ENCODE data around the gene PPP2R5A.

PPP2R5A gene

DNA sequence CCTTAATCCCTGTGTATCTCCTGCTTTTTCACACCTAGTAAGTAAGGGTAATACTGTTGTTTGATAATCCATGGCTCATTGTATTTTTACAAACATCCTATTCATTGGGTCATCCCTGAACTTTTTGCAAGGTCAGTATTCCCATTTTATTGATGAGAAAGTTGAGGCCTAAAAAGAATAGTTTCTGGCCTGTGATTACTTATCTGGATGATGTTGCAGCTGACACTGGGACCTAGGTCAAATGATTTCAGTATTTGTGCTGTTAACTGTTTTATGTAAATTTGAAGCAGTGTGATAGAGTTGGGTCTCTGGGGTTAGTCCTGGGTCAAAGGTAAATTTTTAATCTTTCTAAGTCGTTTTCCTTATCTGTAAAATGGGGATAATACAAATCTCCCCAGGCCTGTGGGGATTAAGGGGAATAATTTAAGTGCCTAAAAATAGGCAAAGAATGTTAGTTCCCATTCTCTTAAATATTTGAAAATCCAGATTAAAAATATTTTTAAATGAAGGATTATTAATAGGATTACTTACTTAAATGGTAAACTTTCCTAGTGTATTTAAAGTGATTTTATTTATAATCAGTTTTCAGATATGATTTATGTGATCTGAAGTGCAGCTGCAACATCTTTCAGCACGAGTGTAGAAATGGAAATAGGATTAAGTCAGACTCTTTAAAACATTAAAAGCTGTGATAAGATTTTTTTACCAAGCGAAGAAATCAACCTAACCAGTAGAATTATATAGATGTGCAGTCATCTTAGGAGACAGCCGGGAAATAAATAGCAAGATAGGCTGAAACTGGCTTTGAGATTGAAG, 4.3 kb downstream of the PPP2R5A start (continued):
- no peak for TF ChIP-seq ZNF239 (tag by site-specific recombination; IDR thresholded peaks at IDR 0.05)
- no peak for TF ChIP-seq WT1 (tag by site-specific recombination; IDR thresholded peaks at IDR 0.05)
- no peak for TF ChIP-seq SCRT2 (tag by site-specific recombination; IDR thresholded peaks at IDR 0.05)
- TF ChIP-seq, protein P1, sequence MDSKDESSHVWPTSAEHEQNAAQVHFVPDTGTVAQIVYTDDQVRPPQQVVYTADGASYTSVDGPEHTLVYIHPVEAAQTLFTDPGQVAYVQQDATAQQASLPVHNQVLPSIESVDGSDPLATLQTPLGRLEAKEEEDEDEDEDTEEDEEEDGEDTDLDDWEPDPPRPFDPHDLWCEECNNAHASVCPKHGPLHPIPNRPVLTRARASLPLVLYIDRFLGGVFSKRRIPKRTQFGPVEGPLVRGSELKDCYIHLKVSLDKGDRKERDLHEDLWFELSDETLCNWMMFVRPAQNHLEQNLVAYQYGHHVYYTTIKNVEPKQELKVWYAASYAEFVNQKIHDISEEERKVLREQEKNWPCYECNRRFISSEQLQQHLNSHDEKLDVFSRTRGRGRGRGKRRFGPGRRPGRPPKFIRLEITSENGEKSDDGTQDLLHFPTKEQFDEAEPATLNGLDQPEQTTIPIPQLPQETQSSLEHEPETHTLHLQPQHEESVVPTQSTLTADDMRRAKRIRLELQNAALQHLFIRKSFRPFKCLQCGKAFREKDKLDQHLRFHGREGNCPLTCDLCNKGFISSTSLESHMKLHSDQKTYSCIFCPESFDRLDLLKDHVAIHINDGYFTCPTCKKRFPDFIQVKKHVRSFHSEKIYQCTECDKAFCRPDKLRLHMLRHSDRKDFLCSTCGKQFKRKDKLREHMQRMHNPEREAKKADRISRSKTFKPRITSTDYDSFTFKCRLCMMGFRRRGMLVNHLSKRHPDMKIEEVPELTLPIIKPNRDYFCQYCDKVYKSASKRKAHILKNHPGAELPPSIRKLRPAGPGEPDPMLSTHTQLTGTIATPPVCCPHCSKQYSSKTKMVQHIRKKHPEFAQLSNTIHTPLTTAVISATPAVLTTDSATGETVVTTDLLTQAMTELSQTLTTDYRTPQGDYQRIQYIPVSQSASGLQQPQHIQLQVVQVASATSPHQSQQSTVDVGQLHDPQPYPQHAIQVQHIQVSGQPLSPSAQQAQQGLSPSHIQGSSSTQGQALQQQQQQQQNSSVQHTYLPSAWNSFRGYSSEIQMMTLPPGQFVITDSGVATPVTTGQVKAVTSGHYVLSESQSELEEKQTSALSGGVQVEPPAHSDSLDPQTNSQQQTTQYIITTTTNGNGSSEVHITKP (tag by site-specific recombination; IDR thresholded peaks at IDR 0.05) = no peak
- TF ChIP-seq ZNF426 (tag by site-specific recombination; IDR thresholded peaks at IDR 0.05) = no peak
- 0 out of 2 replicates have a peak, but pooled peaks have one; percentile 26 for TF ChIP-seq ZXDB (tag by site-specific recombination; IDR thresholded peaks at IDR 0.05)
- TF ChIP-seq ZNF701 (tag by site-specific recombination; IDR thresholded peaks at IDR 0.05) = no peak
- TF ChIP-seq ZSCAN23 (tag by site-specific recombination; IDR thresholded peaks at IDR 0.05) = no peak
- no peak for TF ChIP-seq ZNF416 (tag by site-specific recombination; IDR thresholded peaks at IDR 0.05)
- TF ChIP-seq, protein P2, sequence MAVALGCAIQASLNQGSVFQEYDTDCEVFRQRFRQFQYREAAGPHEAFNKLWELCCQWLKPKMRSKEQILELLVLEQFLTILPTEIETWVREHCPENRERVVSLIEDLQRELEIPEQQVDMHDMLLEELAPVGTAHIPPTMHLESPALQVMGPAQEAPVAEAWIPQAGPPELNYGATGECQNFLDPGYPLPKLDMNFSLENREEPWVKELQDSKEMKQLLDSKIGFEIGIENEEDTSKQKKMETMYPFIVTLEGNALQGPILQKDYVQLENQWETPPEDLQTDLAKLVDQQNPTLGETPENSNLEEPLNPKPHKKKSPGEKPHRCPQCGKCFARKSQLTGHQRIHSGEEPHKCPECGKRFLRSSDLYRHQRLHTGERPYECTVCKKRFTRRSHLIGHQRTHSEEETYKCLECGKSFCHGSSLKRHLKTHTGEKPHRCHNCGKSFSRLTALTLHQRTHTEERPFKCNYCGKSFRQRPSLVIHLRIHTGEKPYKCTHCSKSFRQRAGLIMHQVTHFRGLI (tag by site-specific recombination; IDR thresholded peaks at IDR 0.05) = no peak
- no peak for TF ChIP-seq ZNF561 (tag by site-specific recombination; IDR thresholded peaks at IDR 0.05; ENCODE audit: borderline replicate concordance)
- TF ChIP-seq, protein P3, sequence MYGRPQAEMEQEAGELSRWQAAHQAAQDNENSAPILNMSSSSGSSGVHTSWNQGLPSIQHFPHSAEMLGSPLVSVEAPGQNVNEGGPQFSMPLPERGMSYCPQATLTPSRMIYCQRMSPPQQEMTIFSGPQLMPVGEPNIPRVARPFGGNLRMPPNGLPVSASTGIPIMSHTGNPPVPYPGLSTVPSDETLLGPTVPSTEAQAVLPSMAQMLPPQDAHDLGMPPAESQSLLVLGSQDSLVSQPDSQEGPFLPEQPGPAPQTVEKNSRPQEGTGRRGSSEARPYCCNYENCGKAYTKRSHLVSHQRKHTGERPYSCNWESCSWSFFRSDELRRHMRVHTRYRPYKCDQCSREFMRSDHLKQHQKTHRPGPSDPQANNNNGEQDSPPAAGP (tag by site-specific recombination; IDR thresholded peaks at IDR 0.05) = no peak
- no peak for TF ChIP-seq ZNF707 (tag by site-specific recombination; IDR thresholded peaks at IDR 0.05)
- TF ChIP-seq, protein P4, sequence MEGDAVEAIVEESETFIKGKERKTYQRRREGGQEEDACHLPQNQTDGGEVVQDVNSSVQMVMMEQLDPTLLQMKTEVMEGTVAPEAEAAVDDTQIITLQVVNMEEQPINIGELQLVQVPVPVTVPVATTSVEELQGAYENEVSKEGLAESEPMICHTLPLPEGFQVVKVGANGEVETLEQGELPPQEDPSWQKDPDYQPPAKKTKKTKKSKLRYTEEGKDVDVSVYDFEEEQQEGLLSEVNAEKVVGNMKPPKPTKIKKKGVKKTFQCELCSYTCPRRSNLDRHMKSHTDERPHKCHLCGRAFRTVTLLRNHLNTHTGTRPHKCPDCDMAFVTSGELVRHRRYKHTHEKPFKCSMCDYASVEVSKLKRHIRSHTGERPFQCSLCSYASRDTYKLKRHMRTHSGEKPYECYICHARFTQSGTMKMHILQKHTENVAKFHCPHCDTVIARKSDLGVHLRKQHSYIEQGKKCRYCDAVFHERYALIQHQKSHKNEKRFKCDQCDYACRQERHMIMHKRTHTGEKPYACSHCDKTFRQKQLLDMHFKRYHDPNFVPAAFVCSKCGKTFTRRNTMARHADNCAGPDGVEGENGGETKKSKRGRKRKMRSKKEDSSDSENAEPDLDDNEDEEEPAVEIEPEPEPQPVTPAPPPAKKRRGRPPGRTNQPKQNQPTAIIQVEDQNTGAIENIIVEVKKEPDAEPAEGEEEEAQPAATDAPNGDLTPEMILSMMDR (tag by site-specific recombination; IDR thresholded peaks at IDR 0.05) = no peak
- TF ChIP-seq, protein P5, sequence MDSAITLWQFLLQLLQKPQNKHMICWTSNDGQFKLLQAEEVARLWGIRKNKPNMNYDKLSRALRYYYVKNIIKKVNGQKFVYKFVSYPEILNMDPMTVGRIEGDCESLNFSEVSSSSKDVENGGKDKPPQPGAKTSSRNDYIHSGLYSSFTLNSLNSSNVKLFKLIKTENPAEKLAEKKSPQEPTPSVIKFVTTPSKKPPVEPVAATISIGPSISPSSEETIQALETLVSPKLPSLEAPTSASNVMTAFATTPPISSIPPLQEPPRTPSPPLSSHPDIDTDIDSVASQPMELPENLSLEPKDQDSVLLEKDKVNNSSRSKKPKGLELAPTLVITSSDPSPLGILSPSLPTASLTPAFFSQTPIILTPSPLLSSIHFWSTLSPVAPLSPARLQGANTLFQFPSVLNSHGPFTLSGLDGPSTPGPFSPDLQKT (IDR thresholded peaks at IDR 0.05; ENCODE audit: borderline replicate concordance, low read depth, low read length) = no peak
- TF ChIP-seq ZNF558 (tag by site-specific recombination; IDR thresholded peaks at IDR 0.05) = no peak
- TF ChIP-seq, protein P6, sequence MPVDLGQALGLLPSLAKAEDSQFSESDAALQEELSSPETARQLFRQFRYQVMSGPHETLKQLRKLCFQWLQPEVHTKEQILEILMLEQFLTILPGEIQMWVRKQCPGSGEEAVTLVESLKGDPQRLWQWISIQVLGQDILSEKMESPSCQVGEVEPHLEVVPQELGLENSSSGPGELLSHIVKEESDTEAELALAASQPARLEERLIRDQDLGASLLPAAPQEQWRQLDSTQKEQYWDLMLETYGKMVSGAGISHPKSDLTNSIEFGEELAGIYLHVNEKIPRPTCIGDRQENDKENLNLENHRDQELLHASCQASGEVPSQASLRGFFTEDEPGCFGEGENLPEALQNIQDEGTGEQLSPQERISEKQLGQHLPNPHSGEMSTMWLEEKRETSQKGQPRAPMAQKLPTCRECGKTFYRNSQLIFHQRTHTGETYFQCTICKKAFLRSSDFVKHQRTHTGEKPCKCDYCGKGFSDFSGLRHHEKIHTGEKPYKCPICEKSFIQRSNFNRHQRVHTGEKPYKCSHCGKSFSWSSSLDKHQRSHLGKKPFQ (tag by site-specific recombination; IDR thresholded peaks at IDR 0.05) = no peak
- TF ChIP-seq, protein P7, sequence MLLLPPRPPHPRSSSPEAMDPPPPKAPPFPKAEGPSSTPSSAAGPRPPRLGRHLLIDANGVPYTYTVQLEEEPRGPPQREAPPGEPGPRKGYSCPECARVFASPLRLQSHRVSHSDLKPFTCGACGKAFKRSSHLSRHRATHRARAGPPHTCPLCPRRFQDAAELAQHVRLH (tag by site-specific recombination; IDR thresholded peaks at IDR 0.05) = 0 out of 2 replicates have a peak, but pooled peaks have one; percentile 39
- TF ChIP-seq, protein P8, sequence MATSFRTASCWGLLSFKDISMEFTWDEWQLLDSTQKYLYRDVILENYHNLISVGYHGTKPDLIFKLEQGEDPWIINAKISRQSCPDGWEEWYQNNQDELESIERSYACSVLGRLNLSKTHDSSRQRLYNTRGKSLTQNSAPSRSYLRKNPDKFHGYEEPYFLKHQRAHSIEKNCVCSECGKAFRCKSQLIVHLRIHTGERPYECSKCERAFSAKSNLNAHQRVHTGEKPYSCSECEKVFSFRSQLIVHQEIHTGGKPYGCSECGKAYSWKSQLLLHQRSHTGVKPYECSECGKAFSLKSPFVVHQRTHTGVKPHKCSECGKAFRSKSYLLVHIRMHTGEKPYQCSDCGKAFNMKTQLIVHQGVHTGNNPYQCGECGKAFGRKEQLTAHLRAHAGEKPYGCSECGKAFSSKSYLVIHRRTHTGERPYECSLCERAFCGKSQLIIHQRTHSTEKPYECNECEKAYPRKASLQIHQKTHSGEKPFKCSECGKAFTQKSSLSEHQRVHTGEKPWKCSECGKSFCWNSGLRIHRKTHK (tag by site-specific recombination; IDR thresholded peaks at IDR 0.05) = no peak
- peak; percentile 86; the same call in 1 of the 2 replicates for TF ChIP-seq MZF1 (tag by site-specific recombination; IDR thresholded peaks at IDR 0.05; ENCODE audit: borderline replicate concordance)
- no peak for TF ChIP-seq ZNF174 (tag by site-specific recombination; IDR thresholded peaks at IDR 0.05)

All from HEK293 (cell line).